Tibial nerve (tissue), 4 donors: ENCODE data around the gene ETV7. TPM values are rescaled to one million over a fixed set of nuclear protein-coding genes. Genes with fewer than 3 reads are reported as not detected.
"Not testable (repeated sequence)": the region's sequence is repeated elsewhere in the genome, so short reads cannot be mapped to it uniquely, and the experiment has no call there.

Experiments used
- DNase-seq, 2 donors: peaks; one replicate each; pipeline ENCODE4 v3.0.0-alpha.2; 2019; ENCODE audit warnings: low spot score in 2 of 2
- H3K27ac ChIP-seq, 4 donors: fragments of 200-600 bp; sonication (generic) in 3 of 4; one replicate each; pipeline ENCODE4 v1.5.1; 2017 to 2019; ENCODE audit warnings: mild to moderate bottlenecking in 1 of 4
- H3K27me3 ChIP-seq, 2 donors: fragments of 200-600 bp; sonication (generic) in 1 of 2; one replicate each; pipeline versions ENCODE4 v1.5.1 to v1.6.0; 2017 to 2019
- H3K36me3 ChIP-seq, 3 donors: fragments of 200-600 bp; sonication (generic); one replicate each; pipeline ENCODE4 v1.5.1; 2018 to 2019
- H3K4me1 ChIP-seq, 4 donors: fragments of 200-600 bp; sonication (generic) in 3 of 4; one replicate each; pipeline ENCODE4 v1.5.1; 2017 to 2019
- H3K4me3 ChIP-seq, 4 donors: fragments of 200-600 bp; sonication (generic) in 3 of 4; one replicate each; pipeline ENCODE4 v1.5.1; 2017 to 2019; ENCODE audit warnings: mild to moderate bottlenecking in 1 of 4, moderate library complexity in 1 of 4
- H3K9me3 ChIP-seq, 4 donors: fragments of 200-600 bp; sonication (generic) in 3 of 4; one replicate each; pipeline ENCODE4 v1.5.1; 2017 to 2019
- EP300 ChIP-seq, 2 donors: sonication (generic); formaldehyde crosslinking; IDR thresholded peaks; one replicate each; pipeline ENCODE4 v1.6.1; 2017; ENCODE audit warnings: antibody characterized with exemption in 2 of 2, mild to moderate bottlenecking in 1 of 2
- POLR2A ChIP-seq, 2 donors: fragments of 450-650 bp; IDR thresholded peaks; one replicate each; pipeline ENCODE4 v1.6.1; 2017; ENCODE audit warnings: antibody characterized with exemption in 2 of 2, mild to moderate bottlenecking in 2 of 2, moderate library complexity in 2 of 2
- WGBS, 2 donors: methylation state at CpG; one replicate each; pipeline ENCODE4 v1.1.5; 2018; 5-methylcytosine and 5-hydroxymethylcytosine counted together
- total RNA-seq, 4 donors: library from RNA; depleted of rRNA; stranded (reverse); fragments of >200 nt; gene quantifications; one replicate each; pipeline ENCODE4 v1.1.0, GENCODE V29; 2016
- TF ChIP-seq, protein P1 (sequence below), 5 experiments: fragments of 200-600 bp in 3 of 5; fragments of 450-650 bp in 2 of 5; sonication (generic) in 3 of 5; IDR thresholded peaks; one replicate each; pipeline ENCODE4 v1.5.1; 2016 to 2019; ENCODE audit warnings: antibody characterized with exemption in 5 of 5, mild to moderate bottlenecking in 3 of 5, moderate library complexity in 2 of 5

Gene ETV7
- total RNA-seq, 4 donors from 2014 or later: 0.60 to 9.2 (median 2.9) TPM

DNA sequence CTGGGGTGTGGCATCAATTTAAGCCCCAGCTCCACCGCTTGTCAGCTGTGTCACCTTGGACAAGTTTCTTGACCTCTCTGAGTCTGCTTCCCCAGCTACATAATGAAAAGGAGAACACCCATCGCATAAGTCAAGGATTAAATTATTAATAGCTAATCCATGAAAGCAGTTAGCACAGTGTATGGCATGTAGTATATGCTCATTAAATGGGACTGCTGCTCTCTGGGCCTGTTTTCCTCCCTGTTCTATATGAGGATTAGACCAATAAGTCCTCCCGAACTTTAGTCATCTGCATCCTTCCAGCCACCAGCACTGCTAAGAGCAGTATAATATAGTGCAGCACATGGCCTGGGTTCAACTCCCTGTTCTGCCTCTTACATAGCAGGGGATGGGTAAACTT, 19.7 kb downstream of the ETV7 start:
- Histone ChIP-seq H3K27ac (no peak overlapping the region), H3K4me1 (no peaks in the 10 kb centered on the region), H3K36me3 (peaks cover 0 to 47% (median 0%) of the 10 kb centered on the region in 3 donors), H3K27me3 (no peaks in the 10 kb centered on the region), H3K4me3 (no peak overlapping the region), H3K9me3 (no peaks in the 10 kb centered on the region)
- 88 to 95% methylated on average over 3 of the region's 3 CpGs for WGBS, 2 donors
- no peak for DNase-seq
- TF ChIP-seq, protein P1, sequence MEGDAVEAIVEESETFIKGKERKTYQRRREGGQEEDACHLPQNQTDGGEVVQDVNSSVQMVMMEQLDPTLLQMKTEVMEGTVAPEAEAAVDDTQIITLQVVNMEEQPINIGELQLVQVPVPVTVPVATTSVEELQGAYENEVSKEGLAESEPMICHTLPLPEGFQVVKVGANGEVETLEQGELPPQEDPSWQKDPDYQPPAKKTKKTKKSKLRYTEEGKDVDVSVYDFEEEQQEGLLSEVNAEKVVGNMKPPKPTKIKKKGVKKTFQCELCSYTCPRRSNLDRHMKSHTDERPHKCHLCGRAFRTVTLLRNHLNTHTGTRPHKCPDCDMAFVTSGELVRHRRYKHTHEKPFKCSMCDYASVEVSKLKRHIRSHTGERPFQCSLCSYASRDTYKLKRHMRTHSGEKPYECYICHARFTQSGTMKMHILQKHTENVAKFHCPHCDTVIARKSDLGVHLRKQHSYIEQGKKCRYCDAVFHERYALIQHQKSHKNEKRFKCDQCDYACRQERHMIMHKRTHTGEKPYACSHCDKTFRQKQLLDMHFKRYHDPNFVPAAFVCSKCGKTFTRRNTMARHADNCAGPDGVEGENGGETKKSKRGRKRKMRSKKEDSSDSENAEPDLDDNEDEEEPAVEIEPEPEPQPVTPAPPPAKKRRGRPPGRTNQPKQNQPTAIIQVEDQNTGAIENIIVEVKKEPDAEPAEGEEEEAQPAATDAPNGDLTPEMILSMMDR (IDR thresholded peaks at IDR 0.05): no peak

DNA sequence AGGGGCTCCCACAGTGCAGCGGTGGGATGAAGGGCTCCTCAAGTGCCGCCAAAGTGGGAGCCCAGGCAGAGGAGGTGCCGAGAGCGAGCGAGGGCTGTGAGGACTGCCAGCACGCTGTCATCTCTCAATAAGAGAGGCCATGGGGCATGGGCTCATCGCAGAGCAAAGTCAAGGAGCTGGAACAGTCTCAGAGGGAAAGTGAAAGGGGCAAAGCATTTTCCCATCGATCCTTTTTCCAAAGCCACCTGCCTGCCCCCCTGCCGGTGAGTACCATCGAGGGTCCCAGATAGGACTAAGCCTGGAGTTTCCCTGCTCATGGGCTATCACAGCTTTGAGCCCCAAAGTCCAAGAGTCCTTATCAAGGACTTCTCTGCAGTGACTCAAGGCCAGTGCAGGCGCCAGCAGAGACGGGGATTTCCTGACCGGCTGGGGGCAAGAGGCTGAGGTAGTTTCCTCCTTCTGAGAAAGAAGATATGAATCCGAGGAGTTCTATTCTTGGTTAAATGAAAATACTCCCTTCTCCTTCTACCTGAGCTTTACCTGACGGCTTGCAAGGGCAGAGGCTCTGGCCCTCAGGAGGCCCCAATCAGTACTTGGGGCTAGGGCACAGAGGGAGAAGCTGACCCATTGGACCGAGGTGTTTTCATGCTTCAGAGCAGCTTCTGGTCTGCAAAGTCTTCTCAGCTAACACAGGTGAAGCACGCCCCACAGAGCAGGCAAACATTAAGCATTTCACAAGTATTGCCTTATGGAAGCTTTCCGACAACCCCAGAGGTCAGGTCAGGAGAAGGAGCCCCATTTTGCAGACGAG, 22.6 kb downstream of the ETV7 start:
- no peak for DNase-seq
- TF ChIP-seq, protein P1 (IDR thresholded peaks at IDR 0.05): no peak
- no peak for TF ChIP-seq EP300 (IDR thresholded peaks at IDR 0.05)
- TF ChIP-seq POLR2A (IDR thresholded peaks at IDR 0.05): no peak
- no peak overlapping the region for H3K4me3 ChIP-seq
- H3K4me1 ChIP-seq: peaks cover 0 to 10% (median 7%) of the 10 kb centered on the region in 4 donors
- H3K27ac ChIP-seq: no peak overlapping the region
- no peaks in the 10 kb centered on the region for H3K9me3 ChIP-seq
- 88% methylated on average over 18 to 19 of the region's 19 CpGs for WGBS, 2 donors
- no peaks in the 10 kb centered on the region for H3K27me3 ChIP-seq
- H3K36me3 ChIP-seq: peaks cover 0 to 35% (median 0%) of the 10 kb centered on the region in 3 donors

DNA sequence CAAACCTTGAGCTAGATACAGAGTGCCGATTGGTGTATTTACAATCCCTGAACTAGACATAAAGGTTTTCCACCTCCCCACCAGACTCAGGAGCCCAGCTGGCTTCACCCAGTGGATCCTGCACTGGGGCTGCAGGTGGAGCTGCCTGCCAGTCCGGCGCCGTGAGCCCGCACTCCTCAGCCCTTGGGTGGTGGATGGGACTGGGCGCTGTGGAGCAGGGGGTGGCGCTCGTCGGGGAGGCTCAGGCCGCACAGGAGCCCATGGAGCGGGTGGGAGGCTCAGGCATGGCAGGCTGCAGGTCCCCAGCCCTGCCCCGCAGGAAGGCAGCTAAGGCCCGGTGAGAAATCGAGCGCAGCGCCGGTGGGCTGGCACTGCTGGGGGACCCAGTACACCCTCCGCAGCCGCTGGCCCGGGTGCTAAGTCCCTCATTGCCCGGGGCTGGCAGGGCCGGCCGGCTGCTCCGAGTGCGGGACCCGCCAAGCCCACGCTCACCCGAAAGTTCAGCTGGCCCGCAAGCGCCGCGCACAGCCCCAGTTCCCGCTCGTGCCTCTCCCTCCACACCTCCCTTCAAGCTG, 23.3 kb downstream of the ETV7 start:
- 90 to 98% methylated on average over 17 to 26 of the region's 34 CpGs for WGBS, 2 donors
- peaks cover 0 to 17% (median 11%) of the 10 kb centered on the region in 4 donors for H3K4me1 ChIP-seq
- H3K4me3 ChIP-seq, H3K27me3 ChIP-seq, H3K9me3 ChIP-seq, DNase-seq, H3K27ac ChIP-seq: not testable (repeated sequence)
- H3K36me3 ChIP-seq: peaks cover 0 to 35% (median 0%) of the 10 kb centered on the region in 3 donors

DNA sequence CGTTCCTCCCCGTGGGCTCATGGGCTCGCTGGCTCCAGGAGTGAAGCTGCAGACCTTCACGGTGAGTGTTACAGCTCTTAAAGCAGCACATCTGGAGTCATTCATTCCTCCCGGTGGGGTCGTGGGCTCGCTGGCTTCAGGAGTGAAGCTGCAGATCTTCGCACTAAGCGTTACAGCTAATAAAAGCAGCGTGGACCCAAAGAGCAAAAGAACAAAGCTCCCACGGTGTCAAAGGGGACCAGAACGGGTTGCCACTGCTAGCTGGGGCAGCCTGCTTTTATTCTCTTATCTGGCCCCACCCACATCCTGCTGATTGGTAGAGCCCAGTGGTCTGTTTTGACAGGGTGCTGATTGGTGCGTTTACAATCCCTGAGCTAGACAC, 24.1 kb downstream of the ETV7 start:
- H3K27me3 ChIP-seq, DNase-seq, H3K27ac ChIP-seq, H3K4me3 ChIP-seq, H3K9me3 ChIP-seq: not testable (repeated sequence)
- Histone ChIP-seq H3K36me3 (peaks cover 0 to 28% (median 0%) of the 10 kb centered on the region in 3 donors), H3K4me1 (peaks cover 0 to 25% (median 15%) of the 10 kb centered on the region in 4 donors)
- 56% methylated on average over 11 to 13 of the region's 13 CpGs for WGBS, 2 donors

DNA sequence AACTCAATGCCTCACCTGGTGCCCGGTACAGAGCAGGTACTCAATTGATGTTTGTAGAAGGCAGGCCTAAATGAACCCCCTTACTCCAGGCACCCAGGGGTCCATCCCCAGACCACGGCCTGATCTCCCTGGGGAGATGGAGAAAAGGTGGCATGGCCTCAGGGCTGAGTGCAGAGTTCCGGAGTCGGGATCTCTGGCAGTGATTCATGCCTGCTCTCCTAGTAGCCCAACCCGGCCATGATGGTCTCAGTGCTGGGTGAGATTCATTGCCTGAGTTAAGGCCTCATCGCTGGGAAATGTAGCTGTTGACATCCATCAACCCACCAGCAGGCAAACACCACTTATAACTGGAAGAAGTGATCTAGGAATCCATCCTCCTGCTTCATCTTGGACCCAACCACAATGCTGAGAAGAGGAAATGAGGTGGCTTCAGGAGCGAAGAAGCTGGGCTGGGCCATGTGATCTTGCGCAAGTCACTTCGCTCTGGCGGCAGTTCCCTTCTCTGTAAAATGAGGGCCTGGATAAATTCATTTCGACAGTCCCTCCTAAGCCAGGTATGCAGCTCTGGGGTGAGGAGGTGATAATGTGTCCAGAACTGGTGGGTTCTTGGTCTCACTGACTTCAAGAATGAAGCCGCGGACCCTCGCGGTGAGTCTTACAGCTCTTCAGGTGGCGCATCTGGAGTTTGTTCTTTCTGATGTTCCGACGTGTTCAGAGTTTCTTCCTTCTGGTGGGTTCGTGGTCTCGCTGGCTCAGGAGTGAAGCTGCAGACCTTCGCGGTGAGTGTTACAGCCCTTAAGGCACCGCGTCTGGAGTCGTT, 24.7 kb downstream of the ETV7 start:
- H3K27me3 ChIP-seq: no peaks in the 10 kb centered on the region

More for the DNA sequence above, 24.7 kb downstream of the ETV7 start:
- H3K9me3 ChIP-seq: no peaks in the 10 kb centered on the region
- no peak overlapping the region for H3K27ac ChIP-seq
- peaks cover 0 to 24% (median 0%) of the 10 kb centered on the region in 3 donors for H3K36me3 ChIP-seq
- 80 to 90% methylated on average over 17 to 25 of the region's 25 CpGs for WGBS, 2 donors
- TF ChIP-seq EP300 (IDR thresholded peaks at IDR 0.05): no peak
- no peak for TF ChIP-seq POLR2A (IDR thresholded peaks at IDR 0.05)
- TF ChIP-seq, protein P1 (IDR thresholded peaks at IDR 0.05): no peak
- no peak overlapping the region for H3K4me3 ChIP-seq
- H3K4me1 ChIP-seq: peaks cover 0 to 31% (median 20%) of the 10 kb centered on the region in 4 donors
- DNase-seq: no peak
